ENCODE results near the gene PEX1. TPM values are rescaled to one million over a fixed set of nuclear protein-coding genes. Genes with fewer than 3 reads are reported as not detected.
A peak's percentile ranks its signal among the peaks of the same experiment; 100 is the strongest.
"Not testable (repeated sequence)": the region's sequence is repeated elsewhere in the genome, so short reads cannot be mapped to it uniquely, and the experiment has no call there.

Gene PEX1
- polyA plus RNA-seq, 5 donors: 33.4 to 58.0 (median 45.4) TPM

DNA sequence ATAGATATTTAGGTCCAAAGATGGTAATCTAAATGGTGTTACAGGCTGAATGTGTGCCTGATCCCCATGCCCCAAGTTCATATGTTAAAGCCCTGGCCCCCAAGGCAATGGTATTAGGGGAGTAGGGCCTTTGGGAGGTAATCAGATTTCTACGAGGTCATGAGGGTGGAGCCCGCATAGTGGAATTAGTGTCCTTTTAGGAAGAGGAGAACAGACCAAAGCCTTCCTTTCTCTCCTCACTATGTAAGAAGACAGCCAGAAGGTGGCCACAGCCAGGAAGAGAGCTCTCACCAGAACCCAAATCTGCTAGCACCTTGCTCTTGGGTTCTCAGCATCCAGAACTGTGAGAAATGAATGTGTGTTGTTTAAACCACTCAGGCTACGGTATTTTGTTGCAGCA lies 65.8 kb downstream of the PEX1 start:
- DNase-seq: no peak

- peak in 1 of 2 donors; percentile 21 for DNase-seq
Observed at GRCh38 chr7:92461027-92462003, 67.0 kb downstream of the PEX1 start.

DNA sequence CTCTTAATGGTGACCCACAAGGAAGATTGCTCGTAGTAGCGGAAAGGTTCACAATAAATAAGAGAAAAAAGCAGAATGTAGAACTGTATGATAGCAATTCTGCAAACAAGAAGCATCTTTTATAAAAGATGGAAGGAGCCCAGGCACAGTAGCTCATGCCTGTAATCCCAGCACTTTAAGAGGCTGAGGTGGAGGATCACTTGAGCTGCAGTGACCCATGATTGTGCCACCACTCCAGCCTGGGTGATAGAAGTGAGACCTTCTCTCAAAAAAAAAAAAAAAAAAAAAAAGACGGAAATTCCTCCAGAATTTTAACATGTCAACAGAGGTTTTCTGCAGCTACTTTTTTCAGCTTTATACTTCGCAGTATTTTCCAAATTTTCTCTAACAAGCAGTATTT lies 67.8 kb downstream of the PEX1 start:
- no peak for DNase-seq

- no peak for DNase-seq
Observed at GRCh38 chr7:92460109-92460508, 68.2 kb downstream of the PEX1 start.

- DNase-seq: no peak
Observed at GRCh38 chr7:92456236-92456635, 72.1 kb downstream of the PEX1 start.

GRCh38 chr7:92451645-92452044 lies 76.7 kb downstream of the PEX1 start:
- no peak for DNase-seq

DNA sequence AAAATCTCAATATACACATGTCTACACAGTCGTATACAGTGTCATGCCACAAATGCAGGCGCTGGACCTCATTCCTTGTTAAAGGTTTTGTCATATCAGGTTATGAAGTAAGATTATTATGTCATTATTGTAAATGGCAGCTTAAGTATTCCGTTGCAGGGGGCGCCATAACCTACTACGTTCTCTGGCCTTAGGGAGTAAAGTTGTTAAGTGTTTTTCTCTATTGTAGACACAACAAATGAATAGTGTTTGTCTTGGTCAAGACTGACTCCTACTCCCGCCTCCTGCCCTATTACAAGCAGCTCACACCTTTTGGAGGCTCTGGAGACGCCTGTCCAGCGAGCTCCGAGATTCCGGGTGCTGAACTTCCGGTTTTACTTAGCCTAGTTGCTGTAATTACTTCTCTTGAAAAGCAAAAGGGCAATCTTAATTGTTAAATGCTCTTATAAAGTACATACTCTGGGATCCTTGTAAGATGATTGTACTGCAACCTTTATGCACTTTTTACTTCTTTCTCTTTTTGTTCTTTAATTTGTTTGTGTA lies 80.0 kb downstream of the PEX1 start:
- peak; percentile 59 to 62 for DNase-seq

DNA sequence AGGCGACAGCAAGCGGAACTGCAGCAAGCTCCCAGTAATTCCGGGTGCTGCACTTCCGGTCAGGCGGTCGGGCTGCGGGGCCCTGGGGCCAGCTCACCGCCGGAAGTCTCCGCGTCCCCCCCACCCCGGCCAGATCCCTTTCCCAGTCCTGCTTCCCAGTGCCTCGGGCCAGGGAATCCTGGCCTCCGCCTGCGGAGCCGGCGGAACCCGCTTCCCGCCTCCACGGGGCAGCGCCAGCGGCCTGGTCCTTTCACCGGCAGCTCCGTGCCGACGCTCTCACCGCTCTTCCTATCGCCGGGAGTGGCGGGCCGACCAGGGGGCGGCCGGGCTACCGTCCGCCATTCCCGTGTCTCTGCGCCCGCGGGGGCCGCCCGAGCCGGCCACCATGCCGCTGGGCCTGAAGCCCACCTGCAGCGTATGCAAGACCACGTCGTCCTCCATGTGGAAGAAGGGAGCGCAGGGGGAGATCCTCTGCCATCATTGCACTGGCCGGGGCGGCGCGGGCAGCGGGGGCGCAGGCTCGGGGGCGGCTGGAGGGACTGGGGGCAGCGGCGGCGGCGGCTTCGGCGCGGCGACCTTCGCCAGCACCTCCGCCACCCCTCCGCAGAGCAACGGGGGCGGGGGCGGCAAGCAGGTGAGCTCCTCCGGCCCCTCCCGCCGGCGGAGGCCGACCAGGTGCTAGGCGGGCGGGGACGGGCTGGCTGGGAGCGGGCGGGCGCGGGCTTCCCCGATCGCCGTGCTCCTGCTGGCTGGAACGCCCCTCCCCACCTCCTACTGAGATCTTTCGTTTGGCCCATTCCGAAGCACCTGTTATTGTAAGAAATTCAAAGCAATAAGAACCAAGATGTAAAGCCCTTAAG lies 80.7 kb downstream of the PEX1 start, which contains the start of gene GATAD1:
Gene GATAD1 (plus strand): TSS at position 138 of the 860 bp plus-strand sequence. CDS start 248 bp downstream, at position 386.
- DNase-seq: peak; percentile 90

GRCh38 chr7:92446869-92447344 lies 81.4 kb downstream of the PEX1 start:
- DNase-seq: no peak

DNA sequence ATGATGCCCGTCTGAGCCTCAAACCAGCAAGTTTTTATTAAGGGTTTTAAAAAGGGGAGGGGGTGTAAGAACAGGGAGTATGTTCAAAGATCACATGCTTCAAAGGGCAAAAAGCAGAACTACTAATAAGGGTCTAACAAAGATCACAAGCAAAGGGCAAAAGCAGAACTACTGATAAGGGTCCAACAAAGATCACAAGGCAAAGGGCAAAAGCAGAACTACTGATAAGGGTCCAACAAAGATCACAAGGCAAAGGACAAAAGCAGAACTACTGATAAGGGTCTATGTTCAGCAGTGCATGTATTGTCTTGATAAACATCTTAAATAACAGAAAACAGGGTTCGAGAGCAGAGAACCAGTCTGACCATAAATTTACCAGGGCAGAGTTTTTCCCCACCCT lies 85.6 kb downstream of the PEX1 start:
- not testable (repeated sequence) for DNase-seq

DNA sequence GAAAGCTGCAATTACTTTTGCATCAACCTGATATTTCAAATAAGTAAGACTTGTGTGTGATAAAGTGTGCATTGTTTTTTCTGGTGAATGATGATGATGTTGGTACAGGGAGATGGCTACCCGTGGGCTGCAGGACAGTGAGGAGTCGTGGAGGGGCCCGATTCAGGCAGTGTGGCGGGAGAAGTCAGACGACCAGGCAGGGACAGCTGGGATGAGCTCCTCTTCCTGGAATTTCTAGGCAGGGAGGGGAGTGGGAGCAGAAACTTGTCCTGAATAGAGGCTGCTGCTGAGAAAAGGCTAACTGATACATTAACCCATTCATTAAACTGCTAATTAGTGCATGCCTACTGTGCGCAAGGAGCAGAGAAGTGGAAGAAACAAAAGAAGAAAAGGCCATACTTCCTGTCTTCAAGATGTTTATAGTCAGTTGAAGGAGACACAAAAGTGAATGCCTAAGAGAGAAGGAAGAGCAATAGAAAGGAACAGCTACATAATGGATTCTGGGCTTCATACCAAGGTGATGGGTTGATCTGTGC lies 90.3 kb downstream of the PEX1 start:
- DNase-seq: no peak

Other genes starting within 250 kb of the PEX1 start
- gene GATAD1, start 81.0 kb downstream of the PEX1 start, polyA plus RNA-seq (ENCODE audit: insufficient read depth in 1 of 5, insufficient read length in 5 of 5, low replicate concordance in 1 of 5): 10 to 100 TPM; 45.3 to 76.5 (median 57.8) TPM
- gene ERVW-1, start 50.6 kb downstream of the PEX1 start, polyA plus RNA-seq (ENCODE audit: insufficient read depth in 1 of 5, insufficient read length in 5 of 5, low replicate concordance in 1 of 5): 1 to 10 TPM in 4 of 5 donors, under 1 TPM in 1; 0.70 to 2.4 (median 1.7) TPM
- 10 to 100 TPM; 15.4 to 23.0 (median 20.8) TPM for gene RBM48, start 275 bp upstream of the PEX1 start, polyA plus RNA-seq (ENCODE audit: insufficient read depth in 1 of 5, insufficient read length in 5 of 5, low replicate concordance in 1 of 5)
- gene FAM133B, start 61.9 kb upstream of the PEX1 start, polyA plus RNA-seq (ENCODE audit: insufficient read depth in 1 of 5, insufficient read length in 5 of 5, low replicate concordance in 1 of 5): 10 to 100 TPM; 43.0 to 61.7 (median 57.8) TPM